Trophoblast cell (in vitro differentiated cells and primary cell): Measurements from ENCODE around the gene NAP1L4.
"Not testable (repeated sequence)": the region's sequence is repeated elsewhere in the genome, so short reads cannot be mapped to it uniquely, and the experiment has no call there.

Experiments
- DNase-seq, 2 donors: peaks; one replicate each; pipeline ENCODE4 v3.0.0-alpha.2; 2016
- H2AFZ ChIP-seq: 2 replicates; pipeline ENCODE4 v1.6.1; 2013; ENCODE audit warnings: low read length, moderate library complexity, mild to moderate bottlenecking; ENCODE audit not compliant: insufficient read depth, poor library complexity
- H2AK5ac ChIP-seq: 2 replicates; pipeline ENCODE4 v1.6.1; 2013; ENCODE audit warnings: mild to moderate bottlenecking, low read length
- H2BK120ac ChIP-seq: 2 replicates; pipeline ENCODE4 v1.6.1; 2013; ENCODE audit warnings: low read length, mild to moderate bottlenecking, moderate library complexity; ENCODE audit not compliant: insufficient read depth, poor library complexity
- H2BK12ac ChIP-seq: 2 replicates; pipeline ENCODE4 v1.6.1; 2013; ENCODE audit warnings: mild to moderate bottlenecking, low read length, moderate library complexity
- H2BK5ac ChIP-seq: 2 replicates; pipeline ENCODE4 v1.6.1; 2013; ENCODE audit warnings: low read length, low read depth, moderate library complexity, mild to moderate bottlenecking; ENCODE audit not compliant: poor library complexity
- H3K14ac ChIP-seq: 2 replicates; pipeline ENCODE4 v1.6.1; 2013; ENCODE audit warnings: mild to moderate bottlenecking, low read length
- H3K18ac ChIP-seq: 2 replicates; pipeline ENCODE4 v1.6.1; 2013; ENCODE audit warnings: mild to moderate bottlenecking, low read length
- H3K23ac ChIP-seq: 2 replicates; pipeline ENCODE4 v1.6.1; 2013; ENCODE audit warnings: low read length
- H3K27ac ChIP-seq: 2 replicates; pipeline ENCODE4 v1.5.1; 2013; ENCODE audit warnings: low read depth, mild to moderate bottlenecking, inconsistent platforms, low read length, moderate library complexity
- H3K27me3 ChIP-seq: 2 replicates; pipeline ENCODE4 v1.6.1; 2013; ENCODE audit warnings: inconsistent platforms, mild to moderate bottlenecking, low read length, moderate library complexity; ENCODE audit not compliant: insufficient read depth
- H3K36me3 ChIP-seq, 2 experiments: 1 replicate in 1 of 2; 2 replicates in 1 of 2; pipeline ENCODE4 v1.6.1; 2013; ENCODE audit warnings: low read length in 2 of 2, mild to moderate bottlenecking in 2 of 2, moderate library complexity in 1 of 2; ENCODE audit not compliant: insufficient read depth in 2 of 2, control insufficient read depth in 1 of 2
- H3K4ac ChIP-seq: 2 replicates; pipeline ENCODE4 v1.6.1; 2013; ENCODE audit warnings: low read depth, mild to moderate bottlenecking, low read length, moderate library complexity
- H3K4me1 ChIP-seq, 2 experiments: 1 replicate in 1 of 2; 2 replicates in 1 of 2; pipeline ENCODE4 v1.6.1; 2013; ENCODE audit warnings: low read length in 2 of 2, mild to moderate bottlenecking in 2 of 2, moderate library complexity in 1 of 2; ENCODE audit not compliant: insufficient read depth in 2 of 2, control insufficient read depth in 1 of 2
- H3K4me2 ChIP-seq: 2 replicates; pipeline ENCODE4 v1.6.1; 2013; ENCODE audit warnings: inconsistent platforms, mild to moderate bottlenecking, low read length, moderate library complexity
- H3K4me3 ChIP-seq: 2 replicates; pipeline ENCODE4 v1.5.1; 2013; ENCODE audit warnings: mild to moderate bottlenecking, low read depth, low read length, inconsistent platforms
- H3K79me1 ChIP-seq: one replicate; pipeline ENCODE4 v1.6.1; 2013; ENCODE audit warnings: low read length
- H3K79me2 ChIP-seq: 2 replicates; pipeline ENCODE4 v1.6.1; 2013; ENCODE audit warnings: low read length, mild to moderate bottlenecking; ENCODE audit not compliant: control insufficient read depth, insufficient read depth, poor library complexity
- H3K9ac ChIP-seq: 2 replicates; pipeline ENCODE4 v1.6.1; 2013; ENCODE audit warnings: mild to moderate bottlenecking, low read length
- H3K9me3 ChIP-seq: 2 replicates; pipeline ENCODE4 v1.6.1; 2013; ENCODE audit warnings: low read depth, mild to moderate bottlenecking, control low read depth, inconsistent platforms, low read length; ENCODE audit not compliant: insufficient read depth
- H4K12ac ChIP-seq: 2 replicates; pipeline ENCODE4 v1.6.1; 2013; ENCODE audit warnings: low read depth, mild to moderate bottlenecking, low read length, moderate library complexity
- H4K8ac ChIP-seq: 2 replicates; pipeline ENCODE4 v1.6.1; 2013; ENCODE audit warnings: low read depth, mild to moderate bottlenecking, low read length, moderate library complexity
- H4K91ac ChIP-seq: one replicate; pipeline ENCODE4 v1.6.1; 2013; ENCODE audit warnings: low read depth, mild to moderate bottlenecking, low read length, moderate library complexity
- WGBS: extraction: QIAGEN DNeasy Blood & Tissue Kit; methylation state at CpG from one replicate; pipeline ENCODE4 v1.1.7; 2013; ENCODE audit warnings: missing lambda C conversion rate; ENCODE audit not compliant: insufficient read length, insufficient coverage; ENCODE audit errors: extremely low coverage; 5-methylcytosine and 5-hydroxymethylcytosine counted together

The NAP1L4 gene

GRCh38 chr11:2905299-2905698, 86.8 kb downstream of the NAP1L4 start:
- H3K18ac ChIP-seq, H3K9ac ChIP-seq, H3K4me3 ChIP-seq, DNase-seq, H2AFZ ChIP-seq, H3K79me1 ChIP-seq, H2BK120ac ChIP-seq, H3K4ac ChIP-seq, H3K14ac ChIP-seq, H2BK12ac ChIP-seq, H3K27ac ChIP-seq, H3K27me3 ChIP-seq, H3K23ac ChIP-seq, H2BK5ac ChIP-seq, H4K91ac ChIP-seq, H3K36me3 ChIP-seq, H3K79me2 ChIP-seq, H4K8ac ChIP-seq, H3K4me2 ChIP-seq, H3K9me3 ChIP-seq, H2AK5ac ChIP-seq, H4K12ac ChIP-seq: not testable (repeated sequence)
- H3K4me1 ChIP-seq = peaks cover 12 to 13% of the 10 kb centered on the region in 2 experiments
- no CpG with 5 or more reads among the region's 7 CpGs for WGBS

GRCh38 chr11:2904153-2905052, 87.7 kb downstream of the NAP1L4 start:
- WGBS = no CpG with 5 or more reads among the region's 21 CpGs
- peaks cover 10% of the 10 kb centered on the region for H3K79me1 ChIP-seq
- H3K4ac ChIP-seq = no peak overlapping the region
- H3K18ac ChIP-seq = no peak overlapping the region
- H3K36me3 ChIP-seq = peaks cover 0 to 2% of the 10 kb centered on the region in 2 experiments
- H4K8ac ChIP-seq = no peak overlapping the region
- H3K23ac ChIP-seq = no peak overlapping the region
- no peak overlapping the region for H2AFZ ChIP-seq
- no peak overlapping the region for H2BK120ac ChIP-seq
- no peak overlapping the region for H3K27ac ChIP-seq
- peaks cover 2% of the 10 kb centered on the region for H3K79me2 ChIP-seq
- peaks cover 2% of the 10 kb centered on the region for H3K9me3 ChIP-seq
- no peak overlapping the region for H4K12ac ChIP-seq
- no peak overlapping the region for H4K91ac ChIP-seq
- H2AK5ac ChIP-seq = no peak overlapping the region
- no peak overlapping the region for H2BK5ac ChIP-seq
- no peak overlapping the region for H3K9ac ChIP-seq
- no peak overlapping the region for H3K4me3 ChIP-seq
- peaks cover 12 to 18% of the 10 kb centered on the region in 2 experiments for H3K4me1 ChIP-seq
- no peaks in the 10 kb centered on the region for H3K27me3 ChIP-seq
- no peak overlapping the region for H2BK12ac ChIP-seq
- no peak for DNase-seq
- no peak overlapping the region for H3K4me2 ChIP-seq
- H3K14ac ChIP-seq = no peak overlapping the region

GRCh38 chr11:2903672-2904011, 88.5 kb downstream of the NAP1L4 start:
- H2AK5ac ChIP-seq = no peak overlapping the region
- H3K79me2 ChIP-seq = peaks cover 2% of the 10 kb centered on the region
- DNase-seq = no peak
- H4K8ac ChIP-seq = no peak overlapping the region
- no CpG with 5 or more reads among the region's 7 CpGs for WGBS
- H3K14ac ChIP-seq = no peak overlapping the region
- no peak overlapping the region for H3K4me3 ChIP-seq
- no peak overlapping the region for H4K12ac ChIP-seq
- no peak overlapping the region for H3K23ac ChIP-seq
- no peak overlapping the region for H2BK120ac ChIP-seq
- H3K4me1 ChIP-seq = peaks cover 19 to 25% of the 10 kb centered on the region in 2 experiments
- no peak overlapping the region for H3K4ac ChIP-seq
- no peak overlapping the region for H2AFZ ChIP-seq
- H2BK5ac ChIP-seq = no peak overlapping the region
- peaks cover 2% of the 10 kb centered on the region for H3K9me3 ChIP-seq
- H3K27me3 ChIP-seq = no peaks in the 10 kb centered on the region
- H3K79me1 ChIP-seq = peaks cover 10% of the 10 kb centered on the region
- no peak overlapping the region for H3K4me2 ChIP-seq
- H2BK12ac ChIP-seq = no peak overlapping the region
- H4K91ac ChIP-seq = no peak overlapping the region
- no peak overlapping the region for H3K9ac ChIP-seq
- H3K18ac ChIP-seq = no peak overlapping the region
- H3K36me3 ChIP-seq = peaks cover 0 to 2% of the 10 kb centered on the region in 2 experiments
- H3K27ac ChIP-seq = no peak overlapping the region

DNA sequence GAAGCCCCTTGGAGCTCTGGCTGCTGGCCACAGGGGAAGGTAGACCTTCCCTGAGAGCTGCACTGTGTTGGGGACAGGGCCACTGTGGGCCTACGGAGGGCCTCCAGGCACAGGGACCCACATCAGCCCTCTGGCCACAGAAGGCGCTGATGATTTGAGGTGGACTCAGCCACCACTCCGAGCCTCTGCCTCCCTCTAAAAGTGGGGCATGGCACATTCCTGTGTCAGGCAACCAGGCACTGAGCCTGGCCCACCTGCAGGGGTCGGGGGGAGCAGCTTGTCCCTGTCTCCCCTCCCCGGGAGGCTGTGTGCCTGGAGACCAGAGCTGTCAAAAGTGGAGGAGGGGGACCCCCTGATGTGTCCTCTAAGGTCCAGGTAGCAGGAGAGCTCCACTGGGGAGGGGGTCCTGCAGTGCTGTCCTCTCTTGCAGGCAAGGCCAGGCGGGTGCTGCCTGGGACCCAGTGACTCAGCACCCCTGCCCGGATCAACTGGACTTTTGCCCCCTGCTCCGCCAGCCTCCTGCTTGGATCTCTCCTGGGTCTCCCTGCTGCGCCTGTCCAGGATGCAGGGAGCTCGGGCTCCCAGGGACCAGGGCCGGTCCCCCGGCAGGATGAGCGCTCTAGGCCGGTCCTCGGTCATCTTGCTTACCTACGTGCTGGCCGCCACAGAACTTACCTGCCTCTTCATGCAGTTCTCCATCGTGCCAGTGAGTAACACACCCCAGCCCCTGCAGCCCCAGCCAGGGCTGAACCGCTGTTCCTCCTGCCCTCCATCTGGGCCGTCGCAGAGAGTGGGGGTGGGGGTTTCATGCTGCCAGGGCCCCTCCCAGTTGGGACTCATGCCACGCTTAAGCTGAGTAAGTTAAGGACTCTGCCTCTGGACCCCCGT, 89.1 kb downstream of the NAP1L4 start:
- H3K4me1 ChIP-seq = peaks cover 24 to 28% of the 10 kb centered on the region in 2 experiments
- H3K9ac ChIP-seq = no peak overlapping the region
- H3K79me2 ChIP-seq = peaks cover 2% of the 10 kb centered on the region
- no peaks in the 10 kb centered on the region for H3K27me3 ChIP-seq
- H3K79me1 ChIP-seq = peaks cover 10% of the 10 kb centered on the region
- H2AFZ ChIP-seq = peak overlapping the region; percentile 87
- WGBS = no CpG with 5 or more reads among the region's 23 CpGs
- peak overlapping the region; percentile 38 for H3K18ac ChIP-seq
- peak overlapping the region; percentile 73 for H4K12ac ChIP-seq
- H3K4ac ChIP-seq = no peak overlapping the region
- H4K91ac ChIP-seq = peak overlapping the region; percentile 90
- peaks cover 2% of the 10 kb centered on the region for H3K9me3 ChIP-seq
- peak overlapping the region; percentile 94 for H4K8ac ChIP-seq
- H2BK12ac ChIP-seq = peak overlapping the region; percentile 19
- peaks cover 0 to 2% of the 10 kb centered on the region in 2 experiments for H3K36me3 ChIP-seq
- no peak overlapping the region for H2BK120ac ChIP-seq
- DNase-seq = peak in 1 of 2 donors; percentile 16
- H3K14ac ChIP-seq = peak overlapping the region; percentile 13
- H3K4me3 ChIP-seq = no peak overlapping the region
- H2BK5ac ChIP-seq = no peak overlapping the region
- H3K4me2 ChIP-seq = peak overlapping the region; percentile 74
- H3K27ac ChIP-seq = no peak overlapping the region
- H3K23ac ChIP-seq = no peak overlapping the region
- H2AK5ac ChIP-seq = no peak overlapping the region
